ENCODE measurements around the gene SP100. TPM values are rescaled to one million over a fixed set of nuclear protein-coding genes. Genes with fewer than 3 reads are reported as not detected.

Gene SP100
- total RNA-seq, 2 donors from 2014 or later: 51.6 to 69.0 TPM

- Histone ChIP-seq H3K27ac (no peak overlapping the region), H3K4me1 (replicated peaks) (no peaks in the 10 kb centered on the region), H3K4me3 (no peak overlapping the region), H3K36me3 (no peaks in the 10 kb centered on the region), H3K27me3 (replicated peaks; ENCODE audit: insufficient read depth) (no peaks in the 10 kb centered on the region), H3K9me3 (no peaks in the 10 kb centered on the region)
- no peak for DNase-seq (ENCODE audit: low spot score)
- WGBS: 82% methylated on average over 1 of the region's 1 CpG
- no peak for TF ChIP-seq POLR2AphosphoS5 (IDR thresholded peaks at IDR 0.05)
- TF ChIP-seq CTCF (IDR thresholded peaks at IDR 0.05): no peak
- no peak for TF ChIP-seq POLR2A (IDR thresholded peaks at IDR 0.05)
- intact Hi-C loops (cut with DNase I): no loop called here
These were observed 79.0 kb downstream of the SP100 start for GRCh38 chr2:230494980-230495379.

DNA sequence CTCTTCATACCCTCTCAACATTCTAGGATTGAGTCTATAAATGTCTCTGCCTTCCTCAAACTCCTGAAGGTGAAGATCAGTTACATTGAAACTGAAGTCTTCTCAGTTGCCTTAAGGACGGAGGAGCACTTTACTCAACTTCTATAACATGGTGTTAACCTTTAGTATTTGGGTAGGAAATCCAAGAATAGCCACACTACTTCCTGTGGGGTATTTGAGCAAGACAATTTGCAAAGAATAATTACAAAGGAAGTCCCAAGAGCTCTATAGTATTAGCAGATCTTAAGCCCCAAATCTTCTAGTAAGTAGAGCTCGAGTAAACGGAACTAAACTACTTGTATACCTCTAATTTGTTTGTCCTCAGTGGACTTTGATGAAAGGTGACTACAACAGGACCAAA, 80.9 kb downstream of the SP100 start:
- Histone ChIP-seq H3K36me3 (no peaks in the 10 kb centered on the region), H3K4me3 (no peak overlapping the region), H3K27me3 (replicated peaks; ENCODE audit: insufficient read depth) (no peaks in the 10 kb centered on the region), H3K27ac (no peak overlapping the region), H3K4me1 (replicated peaks) (no peaks in the 10 kb centered on the region), H3K9me3 (no peaks in the 10 kb centered on the region)
- intact Hi-C loops (cut with DNase I): no loop called here
- TF ChIP-seq POLR2A (IDR thresholded peaks at IDR 0.05) (no peak), POLR2AphosphoS5 (IDR thresholded peaks at IDR 0.05) (no peak), CTCF (IDR thresholded peaks at IDR 0.05) (no peak)
- no peak for DNase-seq (ENCODE audit: low spot score)
- WGBS: 75% methylated on average over 3 of the region's 3 CpGs

DNA sequence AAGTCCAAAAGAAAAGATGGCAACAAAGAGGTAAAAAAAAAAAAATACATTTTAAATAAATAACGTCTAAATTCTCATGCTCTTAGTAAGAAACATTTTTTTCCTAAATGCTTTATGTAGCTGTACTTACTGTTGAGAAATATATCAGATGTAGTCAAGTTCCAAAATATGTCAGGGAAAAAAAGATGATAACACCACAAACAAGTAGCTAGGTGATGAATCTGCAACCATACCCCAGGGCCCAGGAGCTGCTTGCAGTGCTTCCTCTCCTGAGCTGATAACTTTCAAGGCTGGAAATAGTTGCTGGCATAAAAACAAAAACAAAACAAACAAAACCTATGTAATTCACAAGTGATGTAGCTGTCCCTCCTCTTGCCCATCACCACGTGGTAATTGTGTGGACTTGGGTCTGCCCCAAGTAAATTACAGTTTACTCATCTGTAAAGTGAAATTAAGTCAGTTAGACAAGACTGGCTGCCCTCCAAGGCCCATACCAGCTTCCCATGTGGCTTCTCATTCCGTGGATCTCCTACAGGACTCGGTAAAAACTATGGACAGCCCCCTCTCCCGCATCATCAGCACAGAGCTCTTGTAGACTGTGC, 82.6 kb downstream of the SP100 start:
- H3K4me1 ChIP-seq (replicated peaks): no peaks in the 10 kb centered on the region
- no peaks in the 10 kb centered on the region for H3K9me3 ChIP-seq
- intact Hi-C loops (cut with DNase I): no loop called here
- 70% methylated on average over 5 of the region's 5 CpGs for WGBS
- H3K4me3 ChIP-seq: no peak overlapping the region
- H3K27ac ChIP-seq: no peak overlapping the region
- DNase-seq (ENCODE audit: low spot score): no peak
- TF ChIP-seq CTCF (IDR thresholded peaks at IDR 0.05) (no peak), POLR2AphosphoS5 (IDR thresholded peaks at IDR 0.05) (no peak), POLR2A (IDR thresholded peaks at IDR 0.05) (no peak)
- H3K27me3 ChIP-seq (replicated peaks; ENCODE audit: insufficient read depth): no peaks in the 10 kb centered on the region
- no peaks in the 10 kb centered on the region for H3K36me3 ChIP-seq

GRCh38 chr2:230502593-230502992, 86.6 kb downstream of the SP100 start:
- Histone ChIP-seq H3K27ac (no peak overlapping the region), H3K9me3 (no peaks in the 10 kb centered on the region), H3K4me3 (no peak overlapping the region), H3K36me3 (peaks cover 0 to 4% of the 10 kb centered on the region in 2 donors), H3K4me1 (replicated peaks) (no peaks in the 10 kb centered on the region), H3K27me3 (replicated peaks; ENCODE audit: insufficient read depth) (no peaks in the 10 kb centered on the region)
- WGBS: 90% methylated on average over 7 of the region's 7 CpGs
- intact Hi-C loops (cut with DNase I): no loop called here
- TF ChIP-seq POLR2AphosphoS5 (IDR thresholded peaks at IDR 0.05): no peak
- no peak for TF ChIP-seq POLR2A (IDR thresholded peaks at IDR 0.05)
- TF ChIP-seq CTCF (IDR thresholded peaks at IDR 0.05): no peak
- DNase-seq (ENCODE audit: low spot score): no peak

- DNase-seq (ENCODE audit: low spot score): no peak
- H3K27me3 ChIP-seq (replicated peaks; ENCODE audit: insufficient read depth): no peaks in the 10 kb centered on the region
- H3K9me3 ChIP-seq: no peaks in the 10 kb centered on the region
- intact Hi-C loops (cut with DNase I): no loop called here
- TF ChIP-seq CTCF (IDR thresholded peaks at IDR 0.05) (no peak), POLR2A (IDR thresholded peaks at IDR 0.05) (no peak), POLR2AphosphoS5 (IDR thresholded peaks at IDR 0.05) (no peak)
- peaks cover 0 to 4% of the 10 kb centered on the region in 2 donors for H3K36me3 ChIP-seq
- H3K4me1 ChIP-seq (replicated peaks): no peaks in the 10 kb centered on the region
- H3K27ac ChIP-seq: no peak overlapping the region
- H3K4me3 ChIP-seq: no peak overlapping the region
These were observed 87.8 kb downstream of the SP100 start for GRCh38 chr2:230503798-230504197.

Measured in prostate gland (tissue), 2 donors.